ENCODE data around the gene CAVIN1. TPM values are rescaled to one million over a fixed set of nuclear protein-coding genes. Genes with fewer than 3 reads are reported as not detected.

The CAVIN1 gene
- total and polyA plus RNA-seq, 2 donors (not counting 3 experiments of a cell fraction or from before 2014, with no cell fraction given) = 303 to 663 TPM

DNA sequence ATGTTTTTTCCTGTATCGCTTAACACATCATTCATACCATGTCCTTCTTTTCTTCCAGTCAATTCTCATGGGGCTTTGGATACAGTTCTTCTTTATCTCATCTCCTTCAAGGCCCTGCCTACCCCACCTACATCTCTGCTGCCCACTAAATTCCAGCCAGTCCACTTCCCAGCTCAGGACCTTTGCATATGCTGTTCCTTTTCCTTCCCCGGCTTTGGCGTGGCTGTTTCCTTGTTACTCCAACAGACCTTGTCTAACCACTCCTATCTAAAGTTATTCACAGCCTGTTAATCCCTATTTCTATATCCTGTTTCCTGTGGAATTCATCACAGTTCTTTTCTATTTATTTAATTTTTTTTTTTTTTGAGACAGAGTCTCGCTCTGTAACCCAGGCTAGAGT is 28.2 kb downstream of the CAVIN1 start:
- dilution Hi-C loops (cut with MboI; ENCODE audit: extremely low pct_ligation_motif_present, low sequenced_read_pairs) (no loop called here), intact Hi-C loops (cut with micrococcal nuclease) (no loop called here)
- no peaks in the 10 kb centered on the region for H3K4me1 ChIP-seq (ENCODE audit: control insufficient read depth, extremely low read depth, insufficient read depth, low read length)
- no peaks in the 10 kb centered on the region for H3K9me1 ChIP-seq (replicated peaks; ENCODE audit: control insufficient read depth, extremely low read depth, insufficient read depth, low read length)
- H3K36me3 ChIP-seq (ENCODE audit: control insufficient read depth in 2 of 2, extremely low read depth in 1 of 2, insufficient read depth in 2 of 2, low read length in 2 of 2) = no peaks in the 10 kb centered on the region
- no TSS peak for BruUV-seq (replicated peaks)
- H3K4me2 ChIP-seq (ENCODE audit: insufficient read depth, low read length) = no peak overlapping the region
- DNase-seq (ENCODE audit: low read depth, low spot score) (peak; percentile 18), FAIRE-seq (no peak)
- H4K20me1 ChIP-seq (replicated peaks; ENCODE audit: control insufficient read depth, extremely low read depth, insufficient read depth, low read length) = no peaks in the 10 kb centered on the region
- no peak overlapping the region for H3K4me3 ChIP-seq (replicated peaks in 1 of 3; ENCODE audit: insufficient read depth in 1 of 3, low read depth in 1 of 3, low read length in 3 of 3)
- no peak overlapping the region for H3K9ac ChIP-seq (replicated peaks; ENCODE audit: extremely low read depth, insufficient read depth, low read length)
- POLR2A ChIA-PET = interaction anchor here (0.6 kb wide), 2 partner anchors 11 to 25 kb away, joined by 3 to 6 read pairs; no protein-coding TSS in a partner anchor
- H3K79me2 ChIP-seq (ENCODE audit: control insufficient read depth, insufficient read depth, low read length) = no peaks in the 10 kb centered on the region
- H3K27ac ChIP-seq (ENCODE audit: insufficient read depth, low read depth, low read length) = no peak overlapping the region
- TF ChIP-seq, protein P1, sequence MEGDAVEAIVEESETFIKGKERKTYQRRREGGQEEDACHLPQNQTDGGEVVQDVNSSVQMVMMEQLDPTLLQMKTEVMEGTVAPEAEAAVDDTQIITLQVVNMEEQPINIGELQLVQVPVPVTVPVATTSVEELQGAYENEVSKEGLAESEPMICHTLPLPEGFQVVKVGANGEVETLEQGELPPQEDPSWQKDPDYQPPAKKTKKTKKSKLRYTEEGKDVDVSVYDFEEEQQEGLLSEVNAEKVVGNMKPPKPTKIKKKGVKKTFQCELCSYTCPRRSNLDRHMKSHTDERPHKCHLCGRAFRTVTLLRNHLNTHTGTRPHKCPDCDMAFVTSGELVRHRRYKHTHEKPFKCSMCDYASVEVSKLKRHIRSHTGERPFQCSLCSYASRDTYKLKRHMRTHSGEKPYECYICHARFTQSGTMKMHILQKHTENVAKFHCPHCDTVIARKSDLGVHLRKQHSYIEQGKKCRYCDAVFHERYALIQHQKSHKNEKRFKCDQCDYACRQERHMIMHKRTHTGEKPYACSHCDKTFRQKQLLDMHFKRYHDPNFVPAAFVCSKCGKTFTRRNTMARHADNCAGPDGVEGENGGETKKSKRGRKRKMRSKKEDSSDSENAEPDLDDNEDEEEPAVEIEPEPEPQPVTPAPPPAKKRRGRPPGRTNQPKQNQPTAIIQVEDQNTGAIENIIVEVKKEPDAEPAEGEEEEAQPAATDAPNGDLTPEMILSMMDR (IDR thresholded peaks at IDR 0.05; ENCODE audit: extremely low read depth in 1 of 2, insufficient read depth in 1 of 2, low read depth in 1 of 2, low read length in 2 of 2) = no peak
- TF ChIP-seq GATA2 (IDR thresholded peaks at IDR 0.05; ENCODE audit: insufficient read depth, insufficient read length, low read depth, low read length) = no peak
- no peak for TF ChIP-seq JUN (IDR thresholded peaks at IDR 0.05; ENCODE audit: borderline replicate concordance, insufficient read depth, insufficient read length, low read depth)
- TF ChIP-seq MYC (IDR thresholded peaks at IDR 0.05; ENCODE audit: low read depth, low read length) = no peak
- TF ChIP-seq MAX (IDR thresholded peaks at IDR 0.05; ENCODE audit: insufficient read depth, insufficient read length) = no peak
- TF ChIP-seq POLR2AphosphoS5 (IDR thresholded peaks at IDR 0.05; ENCODE audit: insufficient read depth, low read depth, low read length) = no peak
- no peak for TF ChIP-seq EZH2 (IDR thresholded peaks at IDR 0.05; ENCODE audit: borderline replicate concordance, low read depth, low read length, severe bottlenecking)
- no peak for TF ChIP-seq POLR2A (IDR thresholded peaks at IDR 0.05; ENCODE audit: low read depth, low read length)
- no peak for TF ChIP-seq FOS (IDR thresholded peaks at IDR 0.05; ENCODE audit: borderline replicate concordance, insufficient read depth, low read length)
- CTCF ChIA-PET = interaction anchor here (1.0 to 4.0 kb wide), 3 partner anchors 11 to 133 kb away, joined by 3 to 15 read pairs (median 4); no protein-coding TSS in a partner anchor
- no peaks in the 10 kb centered on the region for H3K9me3 ChIP-seq (replicated peaks; ENCODE audit: control insufficient read depth, insufficient read depth, low read length)
- H2AFZ ChIP-seq (ENCODE audit: low read depth, low read length) = no peak overlapping the region
- H3K27me3 ChIP-seq (ENCODE audit: control insufficient read depth in 2 of 2, insufficient read depth in 2 of 2, low read length in 2 of 2) = no peaks in the 10 kb centered on the region

Measured in endothelial cell of umbilical vein (primary cell).